Stimulated activated CD8-positive, alpha-beta memory T cell treated with anti-CD3 and anti-CD28 coated beads, Interleukin-7, amount 100 ng/mL, for 48 hours (primary cell): ENCODE results near the gene SPOP.
"Not testable (repeated sequence)": the region's sequence is repeated elsewhere in the genome, so short reads cannot be mapped to it uniquely, and the experiment has no call there.

Experiments
- DNase-seq, 2 donors: peaks; one replicate each; pipeline ENCODE4 v3.0.0-alpha.2; 2020; ENCODE audit warnings: low read depth in 1 of 2; ENCODE audit errors: extremely low read depth in 1 of 2

Gene SPOP

DNA sequence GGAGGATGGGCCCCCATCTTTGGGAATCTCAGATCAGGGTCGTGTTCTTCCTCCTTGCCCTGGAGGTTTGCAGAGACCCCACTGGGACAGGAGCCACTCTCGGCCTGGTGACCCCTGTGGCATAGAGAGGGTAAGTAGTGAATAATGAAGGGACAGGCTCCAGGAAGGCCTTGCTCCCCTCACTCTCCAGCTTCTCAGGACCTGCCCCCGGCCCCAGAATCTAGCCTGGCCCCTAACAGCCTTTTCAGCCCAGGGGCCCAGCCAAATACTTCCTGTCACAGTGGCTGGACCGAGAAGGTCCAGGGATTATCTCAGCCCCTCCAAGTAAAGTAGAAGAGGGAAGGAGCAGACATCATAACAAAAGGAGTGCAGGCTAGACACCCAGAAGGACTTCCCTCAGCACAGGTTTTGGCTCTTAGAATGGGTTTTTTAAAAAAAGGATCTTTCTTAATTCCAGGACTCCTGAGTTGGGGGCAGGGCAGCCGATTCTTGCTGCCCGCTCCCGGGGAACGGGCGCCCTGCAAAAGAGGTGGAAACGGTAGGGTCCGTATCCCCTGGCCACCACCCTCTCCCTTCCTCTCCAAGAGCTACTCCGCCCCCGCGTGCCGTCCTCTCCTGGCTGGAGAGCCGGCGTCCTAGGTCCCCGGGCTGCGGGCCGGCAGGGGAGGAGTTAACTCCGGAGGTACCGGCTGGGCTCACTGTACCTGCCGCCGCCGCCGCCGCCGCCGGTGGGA, 102.8 kb downstream of the SPOP start:
- no peak for DNase-seq

DNA sequence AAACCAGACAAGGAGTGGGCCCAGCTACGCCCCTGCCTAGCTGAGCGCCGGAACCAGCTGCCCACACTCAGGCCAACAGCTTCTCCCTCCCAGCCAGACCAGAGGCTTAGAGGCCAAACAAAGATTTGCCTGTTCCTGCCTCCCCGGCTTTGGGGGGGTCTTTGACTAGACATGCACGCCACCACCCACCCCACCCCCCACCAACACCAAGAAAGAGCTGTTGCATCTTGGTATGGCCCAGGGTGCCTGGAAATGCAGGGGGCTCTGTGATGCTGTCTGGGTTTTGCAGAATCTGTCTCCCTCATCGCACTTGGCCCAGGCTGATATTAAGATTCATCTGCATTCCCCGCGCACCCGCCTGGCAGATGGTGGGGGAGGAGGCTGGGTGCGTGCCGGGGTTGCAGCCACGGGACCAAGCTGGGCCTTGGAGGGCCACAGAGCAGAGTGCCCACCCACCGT, 103.5 kb downstream of the SPOP start:
- DNase-seq: no peak

DNA sequence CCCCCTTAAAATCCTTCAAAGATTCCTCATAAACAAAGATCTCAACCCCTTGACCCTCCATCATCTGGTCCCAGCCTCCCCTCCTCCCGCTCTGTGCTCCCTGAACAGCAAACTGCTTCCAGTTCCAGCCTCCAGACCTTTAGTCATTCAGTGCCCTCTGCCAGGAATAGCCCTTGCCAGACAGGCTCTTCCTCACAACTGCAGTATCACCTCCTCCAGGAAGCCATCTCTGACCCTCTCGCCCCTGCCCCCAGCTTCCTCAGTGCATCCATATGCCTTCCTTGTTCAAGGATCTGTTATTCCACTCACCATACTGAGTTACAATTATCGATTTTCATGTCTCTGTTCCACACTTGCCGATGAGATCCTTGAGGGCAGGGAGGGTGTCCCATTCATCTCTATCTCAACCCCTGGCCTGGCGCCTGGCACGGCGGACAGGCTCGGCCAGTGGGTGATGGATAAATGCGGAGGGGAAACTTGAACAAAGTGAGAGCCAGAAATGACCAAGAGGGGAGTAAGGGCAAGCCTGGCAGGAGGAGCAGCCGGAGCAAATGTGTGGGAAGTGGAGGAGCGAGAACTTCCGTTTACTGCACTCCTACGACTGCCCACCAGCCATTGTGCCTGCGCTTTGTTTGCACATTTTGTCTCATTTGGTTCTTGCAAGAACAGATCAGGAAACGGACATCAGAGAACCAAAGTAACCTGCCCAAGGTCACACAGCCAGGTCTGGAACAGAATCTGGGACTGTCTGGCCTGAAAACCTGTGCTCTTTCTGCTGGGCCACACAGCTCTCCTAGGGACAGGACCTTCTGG, 104.2 kb downstream of the SPOP start:
- DNase-seq: no peak

DNA sequence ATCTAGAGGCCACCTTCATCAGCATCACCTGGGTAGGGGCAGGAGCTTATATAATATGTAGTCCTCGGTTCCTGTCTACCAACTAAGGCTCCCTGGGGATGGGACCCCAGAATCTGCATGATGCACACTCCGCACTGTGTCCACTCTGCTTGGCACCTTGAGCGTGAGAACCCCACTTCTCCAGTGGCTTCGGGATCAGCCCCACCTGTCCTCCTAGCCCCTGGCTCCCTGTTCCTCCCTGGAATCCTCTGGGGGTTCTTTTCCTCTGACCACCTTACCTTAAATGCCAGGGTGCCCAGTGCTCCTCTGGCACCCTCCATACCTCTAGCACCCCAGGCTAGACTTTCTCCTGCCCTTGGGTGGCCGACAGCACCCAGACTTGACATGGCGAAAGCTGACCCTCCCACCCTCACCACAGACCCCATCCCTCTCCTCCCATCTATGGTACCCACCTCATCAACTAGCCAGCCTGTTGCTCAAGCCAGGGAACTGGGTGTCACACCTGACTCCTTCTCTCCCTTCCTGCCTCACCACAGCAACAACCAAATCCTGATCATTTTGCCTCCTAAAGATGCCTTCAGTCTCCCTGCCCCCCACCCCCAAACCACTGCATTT, 105.0 kb downstream of the SPOP start:
- DNase-seq: no peak

DNA sequence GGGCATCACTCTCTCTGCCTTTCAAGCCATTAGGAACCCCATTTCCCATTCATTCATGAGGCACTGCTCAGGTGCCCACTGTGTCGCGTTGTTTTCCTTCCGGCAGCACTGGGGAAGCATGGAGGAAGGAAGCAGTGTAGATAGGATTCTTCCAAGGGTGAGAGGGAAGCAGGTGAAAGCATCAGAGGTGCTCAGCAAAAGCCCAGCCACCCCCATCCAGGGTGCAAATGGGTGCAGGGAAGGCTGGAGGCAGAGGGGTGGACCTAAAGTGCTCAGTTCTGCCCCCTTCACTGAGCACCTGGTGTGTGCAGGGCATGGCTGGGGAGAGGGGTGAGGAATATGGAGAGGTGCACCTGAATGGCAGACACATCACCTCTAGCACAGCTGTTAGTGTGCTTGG, 105.7 kb downstream of the SPOP start:
- no peak for DNase-seq

DNA sequence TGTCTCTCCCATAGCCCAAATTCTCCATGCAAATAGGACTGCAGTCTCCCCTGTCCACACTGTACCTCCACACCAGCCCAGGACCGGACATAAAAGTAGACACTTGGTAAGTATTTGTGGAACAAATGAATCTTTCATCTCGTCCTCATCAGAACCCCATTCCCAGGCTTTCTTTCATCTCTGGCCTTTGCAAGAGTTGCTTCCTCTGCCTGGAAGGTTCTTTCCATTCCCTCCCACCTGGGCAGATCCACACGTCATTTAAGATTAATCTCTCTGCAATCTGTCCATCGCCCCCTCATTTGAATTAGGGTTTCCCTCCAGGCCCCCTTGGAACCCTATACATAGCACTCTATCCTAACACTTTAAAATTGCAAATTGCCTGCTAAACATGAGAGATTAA, 106.1 kb downstream of the SPOP start:
- DNase-seq: no peak

DNA sequence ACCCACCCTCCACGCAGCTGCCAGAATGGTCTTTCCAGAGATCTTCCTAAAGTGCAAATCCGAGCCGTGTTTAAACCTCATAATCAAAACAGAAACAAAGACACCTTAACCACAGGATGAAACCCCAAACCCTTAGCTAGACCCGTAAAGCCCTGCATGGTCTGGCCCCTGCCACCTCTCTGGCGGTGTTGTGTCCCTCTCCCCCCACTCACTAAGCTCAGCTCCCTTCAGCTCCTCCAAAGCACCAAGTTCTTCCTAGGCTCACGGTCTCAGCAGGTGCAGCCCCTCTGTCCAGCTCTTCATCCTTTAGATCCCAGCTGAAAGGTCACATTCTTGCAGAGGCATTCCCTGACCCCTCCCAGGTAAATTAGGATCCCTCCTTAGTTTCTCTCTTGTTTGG, 106.6 kb downstream of the SPOP start:
- no peak for DNase-seq

DNA sequence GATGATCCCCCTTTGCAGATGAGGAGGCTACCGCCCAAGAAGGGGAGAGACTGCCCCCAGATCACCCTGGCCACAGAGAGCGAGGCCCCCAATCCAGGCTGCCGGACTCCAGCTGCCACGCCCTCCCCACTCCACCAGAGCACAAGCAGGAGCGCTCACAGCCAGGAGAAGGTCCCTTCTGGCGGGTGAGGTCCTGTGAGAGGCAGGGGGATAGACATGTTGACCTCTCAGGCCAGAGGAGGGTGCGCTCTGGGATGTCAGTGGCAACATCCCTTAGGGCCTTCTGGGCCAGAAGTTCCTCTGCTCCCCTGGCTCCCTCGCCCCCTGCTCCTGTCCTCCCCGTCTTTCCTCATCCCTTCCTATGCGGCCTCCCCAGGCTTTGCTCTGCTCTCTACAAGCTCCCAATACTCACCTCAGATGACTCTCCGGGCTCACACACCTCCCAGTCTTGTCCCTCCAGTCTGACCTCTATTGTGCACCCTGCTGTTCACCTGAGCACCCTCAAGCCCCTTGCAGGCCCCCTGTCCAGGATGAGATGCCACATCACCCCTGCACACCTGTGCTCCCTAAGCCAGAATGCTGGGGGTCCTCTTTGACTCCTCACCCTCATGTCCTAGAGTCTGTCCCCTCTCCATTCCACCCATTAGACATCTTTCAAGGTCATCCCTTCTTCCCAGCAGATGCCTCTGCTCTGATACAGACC, 107.2 kb downstream of the SPOP start:
- DNase-seq: no peak

DNA sequence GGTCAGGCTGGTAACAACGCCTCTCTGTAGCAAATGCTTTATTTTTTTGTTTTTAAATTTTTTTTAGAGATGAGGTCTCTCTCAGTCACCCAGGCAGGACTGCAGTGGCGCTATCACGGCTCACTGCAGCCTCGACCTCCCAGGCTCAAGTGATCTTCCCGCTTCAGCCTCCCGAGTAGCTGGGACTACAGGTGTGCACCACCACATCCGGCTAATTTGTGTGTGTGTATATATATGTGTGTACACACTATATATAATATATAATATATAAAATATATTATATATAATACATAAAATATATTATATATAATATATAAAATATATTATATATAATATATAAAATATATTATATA, 109.2 kb downstream of the SPOP start:
- not testable (repeated sequence) for DNase-seq

DNA sequence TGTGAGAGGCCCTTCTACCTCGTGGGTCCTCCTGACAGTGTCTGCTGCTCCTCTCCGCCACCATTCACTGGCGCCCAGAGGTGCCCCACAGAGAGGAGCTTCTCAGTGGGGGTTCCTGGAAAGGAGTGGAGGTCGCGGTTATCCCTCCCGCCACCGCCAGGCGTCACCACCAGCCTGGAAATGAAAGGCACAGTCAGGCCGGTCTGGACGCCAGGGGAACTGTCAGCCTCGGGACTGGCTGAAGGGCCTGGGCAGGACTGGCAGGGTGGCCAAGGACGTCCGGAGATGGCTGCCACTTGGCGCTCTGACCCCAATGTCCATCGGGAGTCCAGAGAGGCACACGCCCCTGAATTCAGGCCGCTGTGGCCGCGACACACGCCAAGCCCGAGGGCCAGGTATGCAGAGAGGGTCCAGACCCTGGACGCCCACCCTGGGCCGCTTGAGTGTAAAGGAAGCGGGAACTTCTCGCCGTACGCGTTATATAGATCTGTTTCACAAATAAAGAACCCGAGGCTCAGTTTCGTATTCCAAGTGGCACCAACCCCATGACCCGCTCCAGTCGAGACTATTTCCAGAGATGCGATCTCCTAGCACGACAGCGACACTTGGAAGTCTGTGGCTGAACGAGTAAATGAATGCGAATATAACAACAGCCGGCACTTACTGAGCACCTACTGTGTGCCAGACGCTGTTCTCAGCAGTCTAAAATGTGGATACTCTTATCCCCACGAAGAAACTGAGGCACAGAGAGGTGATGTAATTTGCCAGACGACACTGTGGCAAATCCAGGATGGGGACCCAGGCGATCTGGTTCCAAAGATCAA, 109.8 kb downstream of the SPOP start:
- peak; percentile 67 to 72 for DNase-seq

DNA sequence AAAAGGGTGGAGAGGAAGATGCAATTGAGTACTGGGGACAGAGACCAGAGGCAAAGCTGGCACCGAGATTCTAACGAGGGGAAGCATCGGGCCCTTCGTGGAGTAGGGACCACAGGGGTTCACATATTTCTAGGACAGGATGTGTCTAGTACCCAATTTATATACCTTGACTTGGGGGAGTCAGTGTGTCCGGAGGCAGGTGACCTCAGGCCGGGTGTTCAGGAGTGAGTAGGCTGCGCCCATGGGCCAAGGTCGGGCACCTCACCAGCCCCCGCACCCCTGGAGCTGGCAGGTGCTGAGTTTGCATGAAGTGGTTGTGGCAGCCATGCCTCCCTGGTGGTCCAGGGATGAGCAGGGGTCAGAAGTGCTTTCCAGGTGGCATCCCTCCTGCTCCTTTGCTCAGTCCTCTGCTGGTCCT, 110.8 kb downstream of the SPOP start:
- no peak for DNase-seq

DNA sequence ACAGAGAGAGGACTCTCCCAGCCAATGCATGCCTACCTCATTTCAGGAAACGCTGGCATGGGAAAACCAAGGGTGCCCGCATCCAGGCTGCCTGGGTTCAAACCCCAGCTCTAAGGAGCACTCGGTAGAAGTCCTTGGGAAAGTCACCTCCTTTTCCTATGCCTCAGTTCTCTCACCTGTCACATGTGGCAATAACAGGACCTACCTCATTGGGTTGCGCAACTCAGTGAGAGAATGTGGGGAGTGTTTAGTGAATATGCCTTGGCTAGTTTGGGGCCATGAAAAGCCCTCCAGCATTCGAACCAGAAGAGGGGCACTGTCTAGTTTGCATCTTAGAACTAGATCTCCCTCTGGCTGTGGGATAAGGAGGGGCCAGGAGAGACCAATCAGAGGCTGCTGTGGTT, 111.2 kb downstream of the SPOP start:
- no peak for DNase-seq

DNA sequence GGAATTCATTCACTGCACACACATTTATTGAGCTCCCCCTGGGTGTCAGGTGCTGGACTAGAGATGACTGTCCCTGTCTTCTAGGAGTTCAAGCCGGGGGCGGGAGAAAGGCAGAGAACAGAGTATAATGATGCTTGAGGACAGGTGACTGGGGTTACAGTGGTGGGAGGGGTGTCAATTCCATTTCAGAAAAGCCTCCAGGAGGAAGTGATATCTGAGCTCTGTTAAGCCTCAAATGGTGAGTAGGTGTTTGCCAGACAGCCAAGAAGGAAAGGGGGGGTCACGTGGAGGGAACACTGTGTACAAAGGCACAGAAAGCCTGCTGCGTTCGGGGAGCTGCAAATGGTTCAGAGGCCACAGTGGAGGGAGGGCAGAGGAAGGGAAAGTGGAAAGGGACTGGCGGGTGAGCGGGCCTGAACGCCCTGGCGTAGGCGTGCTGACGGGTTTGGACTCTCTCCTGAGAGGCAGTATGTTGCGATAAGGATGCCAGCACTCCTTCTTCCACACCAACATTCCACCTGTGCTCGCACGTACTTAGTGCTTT, 111.9 kb downstream of the SPOP start:
- peak in 1 of 2 donors; percentile 25 for DNase-seq

DNA sequence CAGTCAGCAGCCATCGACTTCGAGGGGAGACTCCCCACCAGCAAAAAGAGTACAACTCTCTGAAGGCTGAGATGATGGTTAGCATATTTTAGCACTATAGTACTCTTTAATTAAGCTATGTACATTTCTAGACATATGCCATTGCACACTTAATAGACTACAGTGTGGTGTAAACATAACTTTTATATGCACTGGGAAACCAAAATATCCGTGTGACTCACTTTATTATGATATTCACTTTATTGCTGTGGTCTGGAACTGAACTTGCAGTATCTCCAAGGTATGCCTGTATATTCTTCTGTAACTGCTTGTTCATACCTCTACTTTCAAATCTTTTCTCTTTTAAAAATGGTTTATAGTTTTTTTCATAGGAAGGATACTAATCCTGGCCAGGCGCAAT, 113.3 kb downstream of the SPOP start:
- DNase-seq: no peak

DNA sequence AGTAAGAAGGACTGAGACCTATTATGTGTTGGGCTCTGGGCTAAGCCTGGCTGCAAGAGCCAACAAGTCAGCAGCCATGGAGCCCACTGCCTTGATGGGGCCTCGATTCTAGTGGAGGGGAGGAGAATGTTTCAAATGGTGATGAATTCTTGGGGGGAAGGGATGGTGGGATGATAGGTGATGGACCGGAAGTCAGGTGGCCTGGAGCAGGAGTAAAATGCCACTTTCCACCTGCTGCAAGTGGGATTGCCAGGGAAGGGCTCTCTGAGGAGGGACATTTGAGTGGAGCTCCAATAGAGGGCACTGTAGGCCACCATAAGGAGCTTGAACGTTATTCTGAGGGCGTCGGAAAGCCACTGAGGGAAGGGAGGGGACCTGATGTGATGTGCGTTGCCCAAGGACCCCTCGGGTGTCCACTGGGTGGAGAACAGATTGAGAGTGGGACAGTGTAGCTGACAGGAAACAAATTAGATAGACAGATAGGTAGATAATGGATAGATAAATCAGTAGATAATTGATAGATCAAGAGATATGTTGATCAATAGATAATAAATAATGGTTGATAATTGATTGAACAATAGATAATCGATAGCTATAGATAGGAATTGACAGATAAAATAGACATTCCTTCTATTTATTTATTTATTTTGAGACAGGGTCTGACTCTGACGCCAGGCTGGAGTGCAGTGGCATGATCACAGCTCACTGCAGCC, 120.4 kb downstream of the SPOP start:
- no peak for DNase-seq

DNA sequence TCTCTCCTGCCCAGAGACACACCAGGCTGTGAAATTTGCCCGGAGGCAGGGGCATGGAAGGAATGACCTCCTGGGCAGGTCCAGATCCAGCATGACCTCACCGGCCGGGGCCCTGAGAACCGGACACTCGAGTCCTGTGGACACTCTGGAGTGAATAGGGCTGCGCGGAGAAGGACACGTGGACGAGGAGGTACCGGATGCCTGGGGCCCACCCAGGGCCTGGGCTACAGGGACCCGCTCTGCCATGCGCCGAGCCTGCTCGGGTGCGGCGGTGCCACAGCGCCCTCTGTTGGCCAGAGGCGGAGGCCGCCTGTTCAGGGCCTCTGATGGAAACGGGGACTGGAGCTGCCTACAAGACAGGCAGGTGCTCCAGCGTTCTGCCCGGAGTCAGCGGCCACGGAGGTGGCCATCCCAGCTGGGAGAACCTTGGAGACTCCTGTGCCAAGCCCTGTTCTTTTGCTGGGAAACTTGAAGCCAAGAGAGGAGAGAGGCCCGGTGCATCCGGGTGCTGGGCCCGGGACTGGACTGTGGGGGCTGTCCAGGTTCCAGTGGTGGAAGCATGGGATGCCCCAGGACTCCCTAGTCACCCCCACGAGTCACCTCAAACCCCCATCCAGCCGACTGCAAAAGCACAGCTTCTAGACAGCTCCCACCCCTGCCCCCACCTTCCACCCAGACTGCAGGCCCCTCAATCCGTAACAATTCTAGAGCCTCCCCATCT, 121.5 kb downstream of the SPOP start:
- peak; percentile 63 to 67 for DNase-seq

DNA sequence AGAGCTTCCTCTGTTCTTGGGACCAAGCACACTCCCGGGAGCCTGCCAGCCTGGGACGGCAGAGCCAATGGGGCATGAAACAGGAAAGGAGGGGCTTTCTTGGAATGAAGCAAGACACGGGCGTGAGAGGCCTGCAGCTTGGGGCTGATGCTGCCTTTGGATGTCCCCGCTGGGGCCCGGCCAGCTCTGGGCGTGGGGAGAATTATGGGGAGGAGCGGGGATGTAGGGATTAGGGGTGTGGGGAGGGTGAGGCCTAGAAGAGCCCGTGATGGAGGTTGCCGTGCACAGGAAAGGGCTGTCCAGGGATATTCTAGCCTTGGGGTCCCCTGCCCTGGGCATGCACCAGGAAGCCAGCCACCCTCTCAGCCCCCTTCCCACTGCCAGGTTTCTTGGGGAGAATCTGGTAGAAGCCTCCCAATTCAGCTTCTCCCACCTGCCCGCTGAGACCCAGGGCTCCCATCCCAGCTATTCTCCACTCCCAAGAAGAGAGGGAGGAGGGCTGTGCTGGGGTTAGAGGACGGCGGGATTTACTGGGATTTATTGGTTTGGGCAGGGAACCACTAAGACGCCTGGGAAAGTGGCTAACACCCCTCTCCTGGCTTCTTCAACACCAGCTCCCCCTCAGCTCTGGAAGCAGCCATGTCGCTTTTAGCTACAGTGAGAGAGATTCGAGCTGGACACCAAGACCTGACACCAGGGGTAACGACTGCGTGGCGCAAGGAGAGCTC, 122.2 kb downstream of the SPOP start:
- DNase-seq: no peak
